Neural cell (in vitro differentiated cells): ENCODE measurements around the gene IL1RAPL2. TPM values are rescaled to one million over a fixed set of nuclear protein-coding genes. Genes with fewer than 3 reads are reported as not detected.

Source experiments
- H2AFZ ChIP-seq: fragments of 200-600, 300-800 bp; sonication (generic), shearing (Covaris generic); 2 replicates; pipeline ENCODE4 v1.6.0; 2014; ENCODE audit warnings: low read depth, mild to moderate bottlenecking, antibody characterized with exemption, low read length, moderate library complexity
- H3F3A ChIP-seq: fragments of 200-600 bp; shearing (Covaris generic); 2 replicates; pipeline ENCODE4 v1.6.1; 2016; ENCODE audit warnings: mild to moderate bottlenecking, moderate library complexity, mixed read lengths, antibody characterized with exemption, low read length; ENCODE audit not compliant: insufficient read depth, poor library complexity, severe bottlenecking
- H3K27ac ChIP-seq: fragments of 200-600, 300-800 bp; sonication (generic), shearing (Covaris generic); 2 replicates; pipeline ENCODE4 v1.5.1; 2014; ENCODE audit warnings: mild to moderate bottlenecking, low read length, moderate library complexity
- H3K27me3 ChIP-seq: fragments of 300-800, 200-600 bp; sonication (generic), shearing (Covaris generic); 2 replicates; pipeline ENCODE4 v1.6.0; 2014; ENCODE audit warnings: mild to moderate bottlenecking, low read depth, low read length, moderate library complexity; ENCODE audit not compliant: insufficient read depth
- H3K36me3 ChIP-seq: fragments of 300-800, 200-600 bp; sonication (generic), shearing (Covaris generic); 2 replicates; pipeline ENCODE4 v1.5.1; 2014; ENCODE audit warnings: mild to moderate bottlenecking, antibody characterized with exemption, low read length, moderate library complexity; ENCODE audit not compliant: insufficient read depth
- H3K4me2 ChIP-seq: fragments of 300-800, 200-600 bp; sonication (generic), shearing (Covaris generic); 2 replicates; pipeline ENCODE4 v1.6.0; 2014; ENCODE audit warnings: mild to moderate bottlenecking, low read length
- H3K4me3 ChIP-seq: fragments of 300-800, 200-600 bp; sonication (generic), shearing (Covaris generic); 2 replicates; pipeline ENCODE4 v1.5.1; 2014; ENCODE audit warnings: mild to moderate bottlenecking, low read length, moderate library complexity
- H3K79me2 ChIP-seq: fragments of 200-600 bp; shearing (Covaris generic); replicated peaks from 2 replicates; pipeline ENCODE4 v1.6.0; 2014; ENCODE audit warnings: mild to moderate bottlenecking, low read length, moderate library complexity; ENCODE audit not compliant: insufficient read depth
- H3K9ac ChIP-seq: fragments of 300-800, 200-600 bp; sonication (generic), shearing (Covaris generic); 2 replicates; pipeline ENCODE4 v1.6.1; 2016; ENCODE audit warnings: mild to moderate bottlenecking, low read length, mixed read lengths
- H3K9me2 ChIP-seq: fragments of 200-600 bp; shearing (Covaris generic); 2 replicates; pipeline ENCODE4 v1.6.1; 2016; ENCODE audit warnings: mild to moderate bottlenecking, low read length, mixed read lengths; ENCODE audit not compliant: insufficient read depth
- H3K9me3 ChIP-seq: fragments of 200-600, 300-800 bp; sonication (generic), shearing (Covaris generic); 2 replicates; pipeline ENCODE4 v1.6.1; 2016; ENCODE audit warnings: mild to moderate bottlenecking, mixed run types, low read length, moderate library complexity, mixed read lengths
- H4K20me1 ChIP-seq: fragments of 200-600 bp; shearing (Covaris generic); 2 replicates; pipeline ENCODE4 v1.6.1; 2016; ENCODE audit warnings: mild to moderate bottlenecking, mixed run types; ENCODE audit not compliant: insufficient read depth
- EP300 ChIP-seq: fragments of 450-650 bp; conservative IDR thresholded peaks from 2 replicates; pipeline ENCODE4 v1.6.1; 2014; ENCODE audit warnings: antibody characterized with exemption, mild to moderate bottlenecking, moderate library complexity; ENCODE audit not compliant: poor library complexity, severe bottlenecking
- EZH2 ChIP-seq: fragments of 200-600, 300-800 bp; shearing (Covaris generic), sonication (generic); IDR thresholded peaks from 2 replicates; pipeline ENCODE4 v1.6.1; 2014; ENCODE audit warnings: antibody characterized with exemption, low read length, borderline replicate concordance, mild to moderate bottlenecking; ENCODE audit not compliant: insufficient read depth, poor library complexity, severe bottlenecking
- MXI1 ChIP-seq: fragments of 450-650 bp; conservative IDR thresholded peaks from 2 replicates; pipeline ENCODE4 v1.6.1; 2014; ENCODE audit warnings: antibody characterized with exemption, mild to moderate bottlenecking; ENCODE audit not compliant: poor library complexity, severe bottlenecking
- POLR2AphosphoS5 ChIP-seq: IDR thresholded peaks from 2 replicates; pipeline ENCODE4 v1.6.1; 2012
- RAD21 ChIP-seq: fragments of 450-650 bp; conservative IDR thresholded peaks from 2 replicates; pipeline ENCODE4 v1.6.1; 2014; ENCODE audit warnings: antibody characterized with exemption, mild to moderate bottlenecking, moderate library complexity
- SMC3 ChIP-seq: fragments of 450-650 bp; conservative IDR thresholded peaks from 2 replicates; pipeline ENCODE4 v1.6.1; 2014; ENCODE audit warnings: antibody characterized with exemption, mild to moderate bottlenecking, moderate library complexity; ENCODE audit not compliant: poor library complexity
- TAF1 ChIP-seq: IDR thresholded peaks from 2 replicates; pipeline ENCODE4 v1.6.1; 2012; ENCODE audit warnings: low read depth
- polyA plus RNA-seq: library from polyadenylated mRNA; depleted of rRNA; stranded (reverse); fragments of >200 nt; gene quantifications from 2 replicates; pipeline ENCODE4 v1.2.3, GENCODE V29; 2014
- TF ChIP-seq, protein P1 (sequence below): fragments of 450-650 bp; IDR thresholded peaks from 2 replicates; pipeline ENCODE4 v1.5.1; 2014; ENCODE audit warnings: antibody characterized with exemption, mild to moderate bottlenecking, moderate library complexity; ENCODE audit not compliant: poor library complexity, severe bottlenecking
- TF ChIP-seq, protein P2 (sequence below): IDR thresholded peaks from 2 replicates; pipeline ENCODE4 v1.6.1; 2012; ENCODE audit warnings: borderline replicate concordance

The IL1RAPL2 gene
- polyA plus RNA-seq, 1 donor from 2014 or later, result not detected

DNA sequence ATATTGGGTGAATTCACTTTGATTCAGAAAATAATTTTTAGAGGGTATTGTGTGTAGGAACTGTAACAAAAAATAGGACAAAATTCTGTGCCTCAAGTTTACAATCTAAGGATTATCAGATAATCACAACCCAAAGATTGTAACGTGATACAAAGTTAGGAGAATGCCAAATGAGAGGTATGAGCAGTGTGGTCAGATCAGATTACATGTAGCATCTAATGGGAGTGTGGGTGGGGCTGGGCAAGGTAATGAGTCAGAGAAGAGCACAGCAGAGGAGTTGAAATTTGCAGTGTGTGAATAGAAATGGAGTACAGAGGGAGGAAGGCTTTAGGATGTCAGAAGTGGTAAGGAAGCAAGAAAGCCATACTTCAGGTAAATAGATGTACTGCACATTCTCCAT, 757.9 kb downstream of the IL1RAPL2 start:
- Histone ChIP-seq H3K27ac (no peak overlapping the region), H2AFZ (no peak overlapping the region), H3K4me3 (no peak overlapping the region), H3F3A (no peaks in the 10 kb centered on the region), H3K9ac (no peak overlapping the region), H4K20me1 (no peaks in the 10 kb centered on the region), H3K79me2 (no peaks in the 10 kb centered on the region), H3K9me2 (no peaks in the 10 kb centered on the region), H3K36me3 (no peaks in the 10 kb centered on the region), H3K27me3 (no peaks in the 10 kb centered on the region), H3K4me2 (no peak overlapping the region), H3K9me3 (no peaks in the 10 kb centered on the region)
- TF ChIP-seq TAF1 (no peak), POLR2AphosphoS5 (no peak), EP300 (no peak), EZH2 (no peak), SMC3 (no peak), RAD21 (no peak), MXI1 (no peak)
- TF ChIP-seq, protein P1, sequence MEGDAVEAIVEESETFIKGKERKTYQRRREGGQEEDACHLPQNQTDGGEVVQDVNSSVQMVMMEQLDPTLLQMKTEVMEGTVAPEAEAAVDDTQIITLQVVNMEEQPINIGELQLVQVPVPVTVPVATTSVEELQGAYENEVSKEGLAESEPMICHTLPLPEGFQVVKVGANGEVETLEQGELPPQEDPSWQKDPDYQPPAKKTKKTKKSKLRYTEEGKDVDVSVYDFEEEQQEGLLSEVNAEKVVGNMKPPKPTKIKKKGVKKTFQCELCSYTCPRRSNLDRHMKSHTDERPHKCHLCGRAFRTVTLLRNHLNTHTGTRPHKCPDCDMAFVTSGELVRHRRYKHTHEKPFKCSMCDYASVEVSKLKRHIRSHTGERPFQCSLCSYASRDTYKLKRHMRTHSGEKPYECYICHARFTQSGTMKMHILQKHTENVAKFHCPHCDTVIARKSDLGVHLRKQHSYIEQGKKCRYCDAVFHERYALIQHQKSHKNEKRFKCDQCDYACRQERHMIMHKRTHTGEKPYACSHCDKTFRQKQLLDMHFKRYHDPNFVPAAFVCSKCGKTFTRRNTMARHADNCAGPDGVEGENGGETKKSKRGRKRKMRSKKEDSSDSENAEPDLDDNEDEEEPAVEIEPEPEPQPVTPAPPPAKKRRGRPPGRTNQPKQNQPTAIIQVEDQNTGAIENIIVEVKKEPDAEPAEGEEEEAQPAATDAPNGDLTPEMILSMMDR, result no peak
- TF ChIP-seq, protein P2, sequence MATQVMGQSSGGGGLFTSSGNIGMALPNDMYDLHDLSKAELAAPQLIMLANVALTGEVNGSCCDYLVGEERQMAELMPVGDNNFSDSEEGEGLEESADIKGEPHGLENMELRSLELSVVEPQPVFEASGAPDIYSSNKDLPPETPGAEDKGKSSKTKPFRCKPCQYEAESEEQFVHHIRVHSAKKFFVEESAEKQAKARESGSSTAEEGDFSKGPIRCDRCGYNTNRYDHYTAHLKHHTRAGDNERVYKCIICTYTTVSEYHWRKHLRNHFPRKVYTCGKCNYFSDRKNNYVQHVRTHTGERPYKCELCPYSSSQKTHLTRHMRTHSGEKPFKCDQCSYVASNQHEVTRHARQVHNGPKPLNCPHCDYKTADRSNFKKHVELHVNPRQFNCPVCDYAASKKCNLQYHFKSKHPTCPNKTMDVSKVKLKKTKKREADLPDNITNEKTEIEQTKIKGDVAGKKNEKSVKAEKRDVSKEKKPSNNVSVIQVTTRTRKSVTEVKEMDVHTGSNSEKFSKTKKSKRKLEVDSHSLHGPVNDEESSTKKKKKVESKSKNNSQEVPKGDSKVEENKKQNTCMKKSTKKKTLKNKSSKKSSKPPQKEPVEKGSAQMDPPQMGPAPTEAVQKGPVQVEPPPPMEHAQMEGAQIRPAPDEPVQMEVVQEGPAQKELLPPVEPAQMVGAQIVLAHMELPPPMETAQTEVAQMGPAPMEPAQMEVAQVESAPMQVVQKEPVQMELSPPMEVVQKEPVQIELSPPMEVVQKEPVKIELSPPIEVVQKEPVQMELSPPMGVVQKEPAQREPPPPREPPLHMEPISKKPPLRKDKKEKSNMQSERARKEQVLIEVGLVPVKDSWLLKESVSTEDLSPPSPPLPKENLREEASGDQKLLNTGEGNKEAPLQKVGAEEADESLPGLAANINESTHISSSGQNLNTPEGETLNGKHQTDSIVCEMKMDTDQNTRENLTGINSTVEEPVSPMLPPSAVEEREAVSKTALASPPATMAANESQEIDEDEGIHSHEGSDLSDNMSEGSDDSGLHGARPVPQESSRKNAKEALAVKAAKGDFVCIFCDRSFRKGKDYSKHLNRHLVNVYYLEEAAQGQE, result no peak

DNA sequence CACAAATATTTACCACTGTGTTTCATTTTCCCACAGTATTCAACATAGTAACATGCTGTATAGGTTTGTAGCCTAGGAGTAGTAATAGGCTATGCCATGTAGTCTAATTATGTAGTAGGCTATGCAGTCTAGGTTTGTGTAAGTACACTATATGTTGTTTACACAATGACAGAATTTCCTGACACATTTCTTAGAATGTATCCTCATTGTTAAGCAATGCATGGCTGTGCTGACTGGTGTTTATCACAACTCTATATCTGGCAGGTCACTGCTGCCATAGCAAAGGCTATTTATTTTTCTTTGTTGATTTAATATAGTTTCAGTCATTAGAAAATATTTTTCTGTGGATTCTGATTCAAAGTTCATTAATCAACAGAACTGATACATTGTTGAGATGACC, 762.8 kb downstream of the IL1RAPL2 start:
- H3K9me3 ChIP-seq, result no peaks in the 10 kb centered on the region
- no peaks in the 10 kb centered on the region for H3K27me3 ChIP-seq
- no peaks in the 10 kb centered on the region for H3K9me2 ChIP-seq
- no peak overlapping the region for H3K4me2 ChIP-seq
- no peaks in the 10 kb centered on the region for H3K36me3 ChIP-seq
- no peak overlapping the region for H3K9ac ChIP-seq
- H3K27ac ChIP-seq, result no peak overlapping the region
- H3K4me3 ChIP-seq, result no peak overlapping the region
- H4K20me1 ChIP-seq, result no peaks in the 10 kb centered on the region
- TF ChIP-seq EZH2 (no peak), TAF1 (no peak), POLR2AphosphoS5 (no peak), SMC3 (no peak)
- TF ChIP-seq, protein P2, result no peak
- no peak overlapping the region for H2AFZ ChIP-seq
- H3F3A ChIP-seq, result no peaks in the 10 kb centered on the region
- no peaks in the 10 kb centered on the region for H3K79me2 ChIP-seq
